Prostate gland (tissue), 1 donor: ENCODE results near the gene SCGB1A1.

Experiments used
- POLR2A ChIP-seq: fragments of 450-650 bp; IDR thresholded peaks from one replicate; pipeline ENCODE4 v1.6.1; 2016; ENCODE audit warnings: antibody characterized with exemption, mild to moderate bottlenecking
- POLR2AphosphoS5 ChIP-seq: sonication (generic); formaldehyde crosslinking; IDR thresholded peaks from one replicate; pipeline ENCODE4 v1.6.1; 2017; ENCODE audit warnings: antibody characterized with exemption

DNA sequence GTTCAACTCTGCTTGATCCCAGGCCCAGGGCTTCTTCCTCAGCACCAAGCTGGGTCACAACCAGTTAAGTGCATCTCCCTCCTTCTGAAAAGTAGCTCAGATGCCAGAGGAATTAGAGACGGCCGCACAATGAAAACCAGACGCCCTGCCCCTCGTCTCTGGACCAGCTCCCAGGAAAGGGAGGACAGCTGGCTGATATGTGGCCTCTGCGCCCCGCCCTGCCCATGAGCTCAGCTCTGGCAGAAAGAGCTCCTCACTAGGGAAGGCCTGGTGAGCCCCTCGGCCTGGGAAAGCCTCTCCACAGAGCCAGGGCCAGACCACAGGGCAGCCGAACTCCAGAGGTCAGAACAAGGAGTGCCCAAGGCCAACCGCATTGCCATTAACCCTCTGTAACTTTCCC is 18.1 kb upstream of the SCGB1A1 start:
- TF ChIP-seq POLR2AphosphoS5 (peak; percentile 64), POLR2A (peak; percentile 31)
